ENCODE measurements around the gene PINLYP.
A peak's percentile ranks its signal among the peaks of the same experiment; 100 is the strongest.

The PINLYP gene

GRCh38 chr19:43592800-43593350, 17.3 kb downstream of the PINLYP start:
- DNase-seq (ENCODE audit: insufficient read length, low spot score): no peak
- FAIRE-seq: no peak
- TF ChIP-seq CTCF (IDR thresholded peaks at IDR 0.05; ENCODE audit: insufficient read depth, missing control alignments): no peak

- FAIRE-seq: no peak
- no peak for DNase-seq (ENCODE audit: insufficient read length, low spot score)
- TF ChIP-seq CTCF (IDR thresholded peaks at IDR 0.05; ENCODE audit: insufficient read depth, missing control alignments): no peak
These were observed 18.6 kb downstream of the PINLYP start for GRCh38 chr19:43594081-43594697.

- FAIRE-seq: no peak
- no peak for DNase-seq (ENCODE audit: insufficient read length, low spot score)
- peak; percentile 84 for TF ChIP-seq CTCF (IDR thresholded peaks at IDR 0.05; ENCODE audit: insufficient read depth, missing control alignments)
These were observed 19.4 kb downstream of the PINLYP start for GRCh38 chr19:43594710-43595604.

GRCh38 chr19:43595605-43595998, 20.0 kb downstream of the PINLYP start:
- FAIRE-seq (no peak), DNase-seq (ENCODE audit: insufficient read length, low spot score) (no peak)
- TF ChIP-seq CTCF (IDR thresholded peaks at IDR 0.05; ENCODE audit: insufficient read depth, missing control alignments): no peak

GRCh38 chr19:43595999-43596841, 20.6 kb downstream of the PINLYP start, which contains the start of the genes IRGQ and ZNF576:
Gene IRGQ, minus strand, starts transcription at chr19:43596134. Its CDS starts 796 bp downstream, at chr19:43595338.
Gene ZNF576, plus strand, starts transcription at chr19:43596595. Its CDS starts 514 bp downstream, at chr19:43597109.
- peak; percentile 84 for DNase-seq (ENCODE audit: insufficient read length, low spot score)
- TF ChIP-seq CTCF (IDR thresholded peaks at IDR 0.05; ENCODE audit: insufficient read depth, missing control alignments): no peak
- FAIRE-seq: peak; percentile 75

GRCh38 chr19:43596842-43597461, 21.4 kb downstream of the PINLYP start:
- FAIRE-seq: no peak
- TF ChIP-seq CTCF (IDR thresholded peaks at IDR 0.05; ENCODE audit: insufficient read depth, missing control alignments): no peak

More at GRCh38 chr19:43596842-43597461, 21.4 kb downstream of the PINLYP start:
- no peak for DNase-seq (ENCODE audit: insufficient read length, low spot score)
